ENCODE results near the gene PITPNB. TPM values are rescaled to one million over a fixed set of nuclear protein-coding genes. Genes with fewer than 3 reads are reported as not detected.

PITPNB gene
- total RNA-seq, 1 experiment from 2014 or later, result 70.7 TPM

DNA sequence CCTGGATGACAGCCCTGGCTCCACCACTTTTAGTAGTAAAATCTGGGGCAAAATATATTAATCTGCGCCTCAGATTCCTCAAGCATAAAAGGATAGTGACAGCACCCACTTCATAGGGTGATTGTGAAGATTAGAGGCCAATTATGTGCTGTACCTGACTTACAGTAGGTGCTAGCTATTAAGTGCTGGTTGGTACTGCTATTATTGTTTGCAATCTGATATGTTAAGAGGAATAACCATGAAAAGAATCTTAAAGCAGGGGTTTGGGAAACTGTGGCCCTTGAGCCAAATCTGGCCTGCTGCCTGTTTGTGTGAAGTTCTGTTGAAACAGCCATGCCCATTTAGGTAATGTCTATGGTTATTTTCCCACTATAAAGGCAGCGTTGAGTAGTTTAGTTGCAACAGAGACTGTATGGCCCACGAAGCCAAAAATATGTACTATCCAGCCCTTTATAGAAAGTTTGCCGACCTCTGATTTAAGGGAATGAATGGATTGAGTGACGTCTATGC is 72.8 kb downstream of the PITPNB start:
- Mint-ChIP-seq H3K4me1 (peaks cover 62% of the 10 kb centered on the region), H3K9me3 (no peaks in the 10 kb centered on the region), H3K4me3 (no peak overlapping the region), H3K36me3 (peaks cover 9% of the 10 kb centered on the region), H3K27ac (peak overlapping the region; percentile 34; the same call in 1 of the 2 replicates), H3K27me3 (ENCODE audit: low read depth) (no peaks in the 10 kb centered on the region)
- no peak for DNase-seq (ENCODE audit: low spot score)
- POLR2A ChIA-PET, result no interaction called here
- no peak for ATAC-seq
- TF ChIP-seq AR (CRISPR knock-in tag; IDR thresholded peaks at IDR 0.05) (no peak), ESRRA (CRISPR knock-in tag; IDR thresholded peaks at IDR 0.05; ENCODE audit: borderline replicate concordance) (no peak), CREB1 (CRISPR knock-in tag; IDR thresholded peaks at IDR 0.05) (no peak), USF1 (CRISPR knock-in tag; IDR thresholded peaks at IDR 0.05) (no peak), NR2C2 (CRISPR knock-in tag; IDR thresholded peaks at IDR 0.05) (no peak), ZNF281 (CRISPR knock-in tag; IDR thresholded peaks at IDR 0.05) (no peak), SMAD4 (CRISPR knock-in tag; IDR thresholded peaks at IDR 0.05) (no peak), RELA (CRISPR knock-in tag; IDR thresholded peaks at IDR 0.05; ENCODE audit: borderline replicate concordance) (no peak), MLX (CRISPR knock-in tag; IDR thresholded peaks at IDR 0.05) (no peak), SMAD3 (CRISPR knock-in tag; IDR thresholded peaks at IDR 0.05; ENCODE audit: borderline replicate concordance) (no peak), NR3C1 (CRISPR knock-in tag; conservative IDR thresholded peaks at IDR 0.05; ENCODE audit: low read depth) (no peak), MXD4 (CRISPR knock-in tag; IDR thresholded peaks at IDR 0.05; ENCODE audit: borderline replicate concordance) (no peak), RORB (CRISPR knock-in tag; IDR thresholded peaks at IDR 0.05) (no peak)
- TF ChIP-seq, protein P1, sequence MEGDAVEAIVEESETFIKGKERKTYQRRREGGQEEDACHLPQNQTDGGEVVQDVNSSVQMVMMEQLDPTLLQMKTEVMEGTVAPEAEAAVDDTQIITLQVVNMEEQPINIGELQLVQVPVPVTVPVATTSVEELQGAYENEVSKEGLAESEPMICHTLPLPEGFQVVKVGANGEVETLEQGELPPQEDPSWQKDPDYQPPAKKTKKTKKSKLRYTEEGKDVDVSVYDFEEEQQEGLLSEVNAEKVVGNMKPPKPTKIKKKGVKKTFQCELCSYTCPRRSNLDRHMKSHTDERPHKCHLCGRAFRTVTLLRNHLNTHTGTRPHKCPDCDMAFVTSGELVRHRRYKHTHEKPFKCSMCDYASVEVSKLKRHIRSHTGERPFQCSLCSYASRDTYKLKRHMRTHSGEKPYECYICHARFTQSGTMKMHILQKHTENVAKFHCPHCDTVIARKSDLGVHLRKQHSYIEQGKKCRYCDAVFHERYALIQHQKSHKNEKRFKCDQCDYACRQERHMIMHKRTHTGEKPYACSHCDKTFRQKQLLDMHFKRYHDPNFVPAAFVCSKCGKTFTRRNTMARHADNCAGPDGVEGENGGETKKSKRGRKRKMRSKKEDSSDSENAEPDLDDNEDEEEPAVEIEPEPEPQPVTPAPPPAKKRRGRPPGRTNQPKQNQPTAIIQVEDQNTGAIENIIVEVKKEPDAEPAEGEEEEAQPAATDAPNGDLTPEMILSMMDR (IDR thresholded peaks at IDR 0.05), result no peak
- TF ChIP-seq, protein P2, sequence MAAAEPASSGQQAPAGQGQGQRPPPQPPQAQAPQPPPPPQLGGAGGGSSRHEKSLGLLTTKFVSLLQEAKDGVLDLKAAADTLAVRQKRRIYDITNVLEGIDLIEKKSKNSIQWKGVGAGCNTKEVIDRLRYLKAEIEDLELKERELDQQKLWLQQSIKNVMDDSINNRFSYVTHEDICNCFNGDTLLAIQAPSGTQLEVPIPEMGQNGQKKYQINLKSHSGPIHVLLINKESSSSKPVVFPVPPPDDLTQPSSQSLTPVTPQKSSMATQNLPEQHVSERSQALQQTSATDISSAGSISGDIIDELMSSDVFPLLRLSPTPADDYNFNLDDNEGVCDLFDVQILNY (CRISPR knock-in tag; IDR thresholded peaks at IDR 0.05), result no peak
- TF ChIP-seq, protein P3, sequence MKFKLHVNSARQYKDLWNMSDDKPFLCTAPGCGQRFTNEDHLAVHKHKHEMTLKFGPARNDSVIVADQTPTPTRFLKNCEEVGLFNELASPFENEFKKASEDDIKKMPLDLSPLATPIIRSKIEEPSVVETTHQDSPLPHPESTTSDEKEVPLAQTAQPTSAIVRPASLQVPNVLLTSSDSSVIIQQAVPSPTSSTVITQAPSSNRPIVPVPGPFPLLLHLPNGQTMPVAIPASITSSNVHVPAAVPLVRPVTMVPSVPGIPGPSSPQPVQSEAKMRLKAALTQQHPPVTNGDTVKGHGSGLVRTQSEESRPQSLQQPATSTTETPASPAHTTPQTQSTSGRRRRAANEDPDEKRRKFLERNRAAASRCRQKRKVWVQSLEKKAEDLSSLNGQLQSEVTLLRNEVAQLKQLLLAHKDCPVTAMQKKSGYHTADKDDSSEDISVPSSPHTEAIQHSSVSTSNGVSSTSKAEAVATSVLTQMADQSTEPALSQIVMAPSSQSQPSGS (CRISPR knock-in tag; IDR thresholded peaks at IDR 0.05; ENCODE audit: borderline replicate concordance, low read depth), result no peak
- TF ChIP-seq, protein P4, sequence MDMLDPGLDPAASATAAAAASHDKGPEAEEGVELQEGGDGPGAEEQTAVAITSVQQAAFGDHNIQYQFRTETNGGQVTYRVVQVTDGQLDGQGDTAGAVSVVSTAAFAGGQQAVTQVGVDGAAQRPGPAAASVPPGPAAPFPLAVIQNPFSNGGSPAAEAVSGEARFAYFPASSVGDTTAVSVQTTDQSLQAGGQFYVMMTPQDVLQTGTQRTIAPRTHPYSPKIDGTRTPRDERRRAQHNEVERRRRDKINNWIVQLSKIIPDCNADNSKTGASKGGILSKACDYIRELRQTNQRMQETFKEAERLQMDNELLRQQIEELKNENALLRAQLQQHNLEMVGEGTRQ (CRISPR knock-in tag; IDR thresholded peaks at IDR 0.05), result no peak
- TF ChIP-seq, protein P5, sequence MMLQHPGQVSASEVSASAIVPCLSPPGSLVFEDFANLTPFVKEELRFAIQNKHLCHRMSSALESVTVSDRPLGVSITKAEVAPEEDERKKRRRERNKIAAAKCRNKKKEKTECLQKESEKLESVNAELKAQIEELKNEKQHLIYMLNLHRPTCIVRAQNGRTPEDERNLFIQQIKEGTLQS (CRISPR knock-in tag; conservative IDR thresholded peaks at IDR 0.05), result no peak
- CTCF ChIA-PET, result no interaction called here

Data from WTC11 (cell line).